Transverse colon (tissue), 4 donors: ENCODE results near the gene MAP4K2. TPM values are rescaled to one million over a fixed set of nuclear protein-coding genes. Genes with fewer than 3 reads are reported as not detected.

Experiments
- DNase-seq: peaks from one replicate; pipeline ENCODE4 v3.0.0-alpha.2; 2019
- H3K27ac ChIP-seq, 4 donors: fragments of 200-600 bp; sonication (generic); 2 replicates each; pipeline ENCODE4 v1.5.1; 2016 to 2018; ENCODE audit warnings: inconsistent platforms in 4 of 4
- H3K27me3 ChIP-seq: fragments of 200-600 bp; sonication (generic); 2 replicates; pipeline ENCODE4 v1.5.1; 2017; ENCODE audit warnings: inconsistent platforms
- H3K36me3 ChIP-seq, 4 donors: fragments of 200-600 bp; sonication (generic); 2 replicates each; pipeline ENCODE4 v1.5.1; 2017 to 2019; ENCODE audit warnings: inconsistent platforms in 4 of 4
- H3K4me1 ChIP-seq, 4 donors: fragments of 200-600 bp; sonication (generic); 2 replicates each; pipeline ENCODE4 v1.5.1; 2017 to 2020; ENCODE audit warnings: inconsistent platforms in 4 of 4
- H3K4me3 ChIP-seq, 4 donors: fragments of 200-600 bp; sonication (generic); 1 replicate in 1 of 4; 2 replicates in 3 of 4; pipeline versions ENCODE4 v1.5.1 to v1.6.1; 2017 to 2019; ENCODE audit warnings: inconsistent platforms in 4 of 4
- H3K9me3 ChIP-seq, 2 donors: fragments of 200-600 bp; sonication (generic); 2 replicates each; pipeline ENCODE4 v1.5.1; 2017 to 2019; ENCODE audit warnings: inconsistent platforms in 2 of 2
- CTCF ChIP-seq, 5 experiments: fragments of 200-600 bp in 3 of 5; fragments of 450-650 bp in 2 of 5; sonication (generic) in 3 of 5; IDR thresholded peaks; 1 replicate in 2 of 5; 2 replicates in 3 of 5; pipeline ENCODE4 v1.5.1; 2016 to 2017; ENCODE audit warnings: antibody characterized with exemption in 5 of 5, inconsistent platforms in 3 of 5, mild to moderate bottlenecking in 2 of 5, moderate library complexity in 1 of 5
- EP300 ChIP-seq: sonication (generic); formaldehyde crosslinking; IDR thresholded peaks from one replicate; pipeline ENCODE4 v1.6.1; 2017; ENCODE audit warnings: antibody characterized with exemption, low read depth
- POLR2A ChIP-seq: fragments of 450-650 bp; IDR thresholded peaks from one replicate; pipeline ENCODE4 v1.6.1; 2016; ENCODE audit warnings: antibody characterized with exemption, mild to moderate bottlenecking, moderate library complexity
- POLR2AphosphoS5 ChIP-seq, 3 donors: sonication (generic); formaldehyde crosslinking; IDR thresholded peaks; one replicate each; pipeline ENCODE4 v1.6.1; 2016; ENCODE audit warnings: antibody characterized with exemption in 3 of 3
- WGBS, 2 donors: methylation state at CpG; one replicate each; pipeline ENCODE4 v1.1.5; 2018; ENCODE audit warnings: low coverage in 1 of 2; 5-methylcytosine and 5-hydroxymethylcytosine counted together
- in situ Hi-C, 4 donors: fragments of 200-750 bp; cut with MboI; loops; one replicate each; pipeline versions ENCODE4 v1.15.0 to v1.15.1; 2017; ENCODE audit warnings: low sequenced_read_pairs in 3 of 4, low pct_ligation_motif_present in 1 of 4, low pct_unique_long_range_greater_than_20kb in 1 of 4
- intact Hi-C: fragments of 100-400 bp; cut with DNase I; formaldehyde crosslinking; loops from one replicate; pipeline ENCODE4 v1.15.1; 2023; ENCODE audit warnings: low total_unique reads
- total RNA-seq, 4 donors: library from RNA; depleted of rRNA; stranded (reverse); fragments of >200 nt; gene quantifications; one replicate each; pipeline ENCODE4 v1.1.0, GENCODE V29; 2016

MAP4K2 gene
- total RNA-seq, 4 donors from 2014 or later: 10.1 to 369 (median 90.9) TPM

- Histone ChIP-seq H3K9me3 (no peaks in the 10 kb centered on the region), H3K27me3 (no peaks in the 10 kb centered on the region), H3K36me3 (peaks cover 0 to 91% (median 50%) of the 10 kb centered on the region in 4 donors), H3K27ac (peak overlapping the region in 3 of 4 donors; percentile 18 to 28 (median 25)), H3K4me1 (peaks cover 15 to 62% (median 24%) of the 10 kb centered on the region in 4 donors), H3K4me3 (no peak overlapping the region)
- intact Hi-C loops (no loop called here), in situ Hi-C loops (no loop called here)
- DNase-seq: no peak
- WGBS, 2 donors: 56 to 58% methylated on average over 3 of the region's 3 CpGs
- TF ChIP-seq POLR2A: no peak
- no peak for TF ChIP-seq POLR2AphosphoS5 (IDR thresholded peaks at IDR 0.05)
- no peak for TF ChIP-seq EP300
- TF ChIP-seq CTCF (IDR thresholded peaks at IDR 0.05): no peak
Observed at GRCh38 chr11:64772303-64773018, 30.6 kb downstream of the MAP4K2 start.

- H3K27ac ChIP-seq: peak overlapping the region in 2 of 4 donors; percentile 18 to 28
- TF ChIP-seq POLR2AphosphoS5 (IDR thresholded peaks at IDR 0.05) (no peak), EP300 (no peak), CTCF (IDR thresholded peaks at IDR 0.05) (no peak), POLR2A (no peak)
- WGBS, 2 donors: 73% methylated on average over 2 of the region's 2 CpGs; no CpG with 5 or more reads in 1 of the 2 donors
Observed at GRCh38 chr11:64771861-64772260, 31.2 kb downstream of the MAP4K2 start.

GRCh38 chr11:64770120-64770519 lies 32.9 kb downstream of the MAP4K2 start:
- TF ChIP-seq CTCF (IDR thresholded peaks at IDR 0.05) (no peak), EP300 (no peak)
- DNase-seq: no peak
- 93% methylated on average over 12 of the region's 12 CpGs; no CpG with 5 or more reads in 1 of the 2 donors for WGBS, 2 donors

More at GRCh38 chr11:64771861-64772260, 31.2 kb downstream of the MAP4K2 start:
- no peaks in the 10 kb centered on the region for H3K27me3 ChIP-seq
- H3K36me3 ChIP-seq: peaks cover 0 to 97% (median 56%) of the 10 kb centered on the region in 4 donors
- H3K4me1 ChIP-seq: peaks cover 14 to 57% (median 19%) of the 10 kb centered on the region in 4 donors
- no peak overlapping the region for H3K4me3 ChIP-seq
- DNase-seq: no peak
- in situ Hi-C loops (no loop called here), intact Hi-C loops (no loop called here)
- H3K9me3 ChIP-seq: no peaks in the 10 kb centered on the region

GRCh38 chr11:64769283-64769682 lies 33.7 kb downstream of the MAP4K2 start:
- in situ Hi-C loops (no loop called here), intact Hi-C loops (no loop called here)
- Histone ChIP-seq H3K4me1 (peaks cover 5 to 45% (median 13%) of the 10 kb centered on the region in 4 donors), H3K27me3 (no peaks in the 10 kb centered on the region), H3K36me3 (peaks cover 0 to 100% (median 59%) of the 10 kb centered on the region in 4 donors), H3K4me3 (no peak overlapping the region), H3K9me3 (no peaks in the 10 kb centered on the region), H3K27ac (no peak overlapping the region)
- TF ChIP-seq CTCF (IDR thresholded peaks at IDR 0.05) (no peak), POLR2A (no peak), POLR2AphosphoS5 (IDR thresholded peaks at IDR 0.05) (no peak), EP300 (no peak)
- 90 to 91% methylated on average over 2 to 6 of the region's 6 CpGs for WGBS, 2 donors
- DNase-seq: no peak

More at GRCh38 chr11:64770120-64770519, 32.9 kb downstream of the MAP4K2 start:
- H3K9me3 ChIP-seq: no peaks in the 10 kb centered on the region
- no peak overlapping the region for H3K27ac ChIP-seq
- in situ Hi-C loops (no loop called here), intact Hi-C loops (no loop called here)
- H3K27me3 ChIP-seq: no peaks in the 10 kb centered on the region
- peaks cover 0 to 100% (median 59%) of the 10 kb centered on the region in 4 donors for H3K36me3 ChIP-seq
- peaks cover 5 to 45% (median 9%) of the 10 kb centered on the region in 4 donors for H3K4me1 ChIP-seq
- H3K4me3 ChIP-seq: no peak overlapping the region
